GM12892 (cell line): ENCODE measurements around the gene C1orf159.

Source experiments
- POLR2AphosphoS5 ChIP-seq: IDR thresholded peaks from 2 replicates; pipeline ENCODE4 v1.6.1; 2011; ENCODE audit warnings: low read depth, low read length, control low read depth
- TAF1 ChIP-seq: IDR thresholded peaks from 2 replicates; pipeline ENCODE4 v1.6.1; 2011; ENCODE audit warnings: low read depth, mild to moderate bottlenecking, control low read depth, low read length, borderline replicate concordance

GRCh38 chr1:1090424-1091343 is 25.2 kb downstream of the C1orf159 start:
- TF ChIP-seq POLR2AphosphoS5, result no peak
- TF ChIP-seq TAF1, result no peak
